Mesenchymal stem cell (in vitro differentiated cells and primary cell): ENCODE results near the gene GGPS1.
"Not testable (repeated sequence)": the region's sequence is repeated elsewhere in the genome, so short reads cannot be mapped to it uniquely, and the experiment has no call there.

ENCODE experiments used
- DNase-seq: peaks from one replicate; pipeline ENCODE4 v3.0.0-alpha.2; 2013
- H2AFZ ChIP-seq: one replicate; pipeline ENCODE4 v1.6.1; 2013; ENCODE audit warnings: low read depth, mild to moderate bottlenecking, control low read depth, inconsistent platforms, low read length, moderate library complexity
- H2AK5ac ChIP-seq: 2 replicates; pipeline ENCODE4 v1.6.1; 2013; ENCODE audit warnings: low read length, moderate library complexity, mild to moderate bottlenecking, inconsistent platforms; ENCODE audit not compliant: severe bottlenecking
- H2BK120ac ChIP-seq: one replicate; pipeline ENCODE4 v1.6.1; 2013; ENCODE audit warnings: low read depth, mild to moderate bottlenecking, inconsistent platforms, low read length, moderate library complexity
- H2BK12ac ChIP-seq, 2 experiments: one replicate each; pipeline ENCODE4 v1.6.1; 2013; ENCODE audit warnings: inconsistent platforms in 2 of 2, low read length in 2 of 2, mild to moderate bottlenecking in 2 of 2, moderate library complexity in 2 of 2, control low read depth in 1 of 2
- H2BK15ac ChIP-seq: one replicate; pipeline ENCODE4 v1.6.1; 2013; ENCODE audit warnings: mild to moderate bottlenecking, low read depth, inconsistent platforms; ENCODE audit not compliant: poor library complexity, severe bottlenecking
- H2BK5ac ChIP-seq: 2 replicates; pipeline ENCODE4 v1.6.1; 2013; ENCODE audit warnings: low read depth, mild to moderate bottlenecking, low read length, control low read depth, inconsistent platforms; ENCODE audit not compliant: poor library complexity, severe bottlenecking
- H3K14ac ChIP-seq, 2 experiments: one replicate each; pipeline ENCODE4 v1.6.1; 2013; ENCODE audit warnings: inconsistent platforms in 2 of 2, low read length in 2 of 2, control low read depth in 1 of 2, mild to moderate bottlenecking in 1 of 2, moderate library complexity in 1 of 2
- H3K18ac ChIP-seq, 2 experiments: one replicate each; pipeline ENCODE4 v1.6.1; 2013; ENCODE audit warnings: inconsistent platforms in 2 of 2, low read length in 2 of 2, control low read depth in 1 of 2, low read depth in 1 of 2, mild to moderate bottlenecking in 1 of 2
- H3K23ac ChIP-seq, 2 experiments: one replicate each; pipeline ENCODE4 v1.6.1; 2013; ENCODE audit warnings: inconsistent platforms in 2 of 2, low read length in 2 of 2, mild to moderate bottlenecking in 2 of 2, moderate library complexity in 2 of 2, control low read depth in 1 of 2
- H3K27ac ChIP-seq: 2 replicates; pipeline ENCODE4 v1.5.1; 2013; ENCODE audit warnings: mild to moderate bottlenecking, moderate library complexity, low read length, control low read depth, inconsistent platforms; ENCODE audit not compliant: poor library complexity, severe bottlenecking
- H3K27me3 ChIP-seq, 2 experiments: 2 replicates each; pipeline versions ENCODE4 v1.6.1 to v1.7.0; 2013; ENCODE audit warnings: low read length in 2 of 2, mild to moderate bottlenecking in 2 of 2, moderate library complexity in 2 of 2, control low read depth in 1 of 2, inconsistent platforms in 1 of 2; ENCODE audit not compliant: control insufficient read depth in 1 of 2, insufficient read depth in 1 of 2
- H3K36me3 ChIP-seq, 2 experiments: 2 replicates each; pipeline versions ENCODE4 v1.6.1 to v1.7.0; 2013; ENCODE audit warnings: low read length in 2 of 2, control low read depth in 1 of 2, inconsistent platforms in 1 of 2, low read depth in 1 of 2, mild to moderate bottlenecking in 1 of 2; ENCODE audit not compliant: insufficient read depth in 2 of 2, control insufficient read depth in 1 of 2
- H3K4ac ChIP-seq, 2 experiments: one replicate each; pipeline ENCODE4 v1.6.1; 2013; ENCODE audit warnings: inconsistent platforms in 2 of 2, low read length in 2 of 2, mild to moderate bottlenecking in 2 of 2, moderate library complexity in 2 of 2, control low read depth in 1 of 2, low read depth in 1 of 2
- H3K4me1 ChIP-seq: 2 replicates; pipeline ENCODE4 v1.6.1; 2013; ENCODE audit warnings: low read depth, low read length, control low read depth; ENCODE audit not compliant: control insufficient read depth, insufficient read depth
- H3K4me2 ChIP-seq: 2 replicates; pipeline ENCODE4 v1.6.1; 2013; ENCODE audit warnings: low read length, mild to moderate bottlenecking, inconsistent platforms; ENCODE audit not compliant: poor library complexity, severe bottlenecking
- H3K4me3 ChIP-seq, 2 experiments: 2 replicates each; pipeline versions ENCODE4 v1.5.1 to v1.7.0; 2013; ENCODE audit warnings: low read length in 2 of 2, mild to moderate bottlenecking in 2 of 2, control low read depth in 1 of 2, low read depth in 1 of 2; ENCODE audit not compliant: insufficient read depth in 1 of 2
- H3K79me1 ChIP-seq: replicated peaks from 2 replicates; pipeline ENCODE4 v1.6.1; 2013; ENCODE audit warnings: mild to moderate bottlenecking, control low read depth, low read length, inconsistent platforms; ENCODE audit not compliant: poor library complexity, severe bottlenecking
- H3K9ac ChIP-seq: 2 replicates; pipeline ENCODE4 v1.7.0; 2013; ENCODE audit warnings: mild to moderate bottlenecking, low read length, moderate library complexity
- H3K9me3 ChIP-seq: 2 replicates; pipeline ENCODE4 v1.7.0; 2013; ENCODE audit warnings: mild to moderate bottlenecking, low read length; ENCODE audit not compliant: control insufficient read depth
- H4K8ac ChIP-seq: one replicate; pipeline ENCODE4 v1.6.1; 2013; ENCODE audit warnings: inconsistent platforms, mild to moderate bottlenecking, low read length, moderate library complexity
- H4K91ac ChIP-seq: one replicate; pipeline ENCODE4 v1.6.1; 2013; ENCODE audit warnings: mild to moderate bottlenecking, low read length, inconsistent platforms
- WGBS: methylation state at CpG from one replicate; pipeline ENCODE4 v1.1.7; 2013; ENCODE audit warnings: mixed read lengths; 5-methylcytosine and 5-hydroxymethylcytosine counted together

Gene GGPS1

GRCh38 chr1:235283636-235284035 is 44.7 kb upstream of the GGPS1 start:
- not testable (repeated sequence) for H2BK15ac ChIP-seq, DNase-seq, H3K23ac ChIP-seq, H3K9ac ChIP-seq, H3K79me1 ChIP-seq, H3K4me2 ChIP-seq, H3K9me3 ChIP-seq, H2BK12ac ChIP-seq, H3K14ac ChIP-seq, H3K18ac ChIP-seq, H3K4me3 ChIP-seq, H4K8ac ChIP-seq, H2BK120ac ChIP-seq, H2AK5ac ChIP-seq, H4K91ac ChIP-seq, H2AFZ ChIP-seq, H2BK5ac ChIP-seq, H3K27ac ChIP-seq, H3K4ac ChIP-seq, H3K36me3 ChIP-seq, H3K27me3 ChIP-seq
- peaks cover 12% of the 10 kb centered on the region for H3K4me1 ChIP-seq
- 97% methylated on average over 13 of the region's 13 CpGs for WGBS

GRCh38 chr1:235284231-235284769 is 44.1 kb upstream of the GGPS1 start:
- no peak overlapping the region for H3K18ac ChIP-seq
- no peak overlapping the region for H2BK5ac ChIP-seq
- no peak overlapping the region for H2BK15ac ChIP-seq
- H3K27me3 ChIP-seq = no peaks in the 10 kb centered on the region
- H2BK120ac ChIP-seq = no peak overlapping the region
- H2BK12ac ChIP-seq = no peak overlapping the region
- H3K4me1 ChIP-seq = peaks cover 9% of the 10 kb centered on the region
- no peak overlapping the region for H4K91ac ChIP-seq
- H3K4me3 ChIP-seq = no peak overlapping the region
- no peak overlapping the region for H4K8ac ChIP-seq
- no peak overlapping the region for H3K9ac ChIP-seq
- peaks cover 3% of the 10 kb centered on the region for H3K79me1 ChIP-seq
- H3K4ac ChIP-seq = no peak overlapping the region
- H3K9me3 ChIP-seq = no peaks in the 10 kb centered on the region
- H3K14ac ChIP-seq = no peak overlapping the region
- no peak overlapping the region for H2AFZ ChIP-seq
- no peak overlapping the region for H3K23ac ChIP-seq
- 93% methylated on average over 4 of the region's 6 CpGs for WGBS
- no peak overlapping the region for H3K4me2 ChIP-seq
- peaks cover 0 to 3% of the 10 kb centered on the region in 2 experiments for H3K36me3 ChIP-seq
- no peak overlapping the region for H2AK5ac ChIP-seq
- no peak for DNase-seq
- H3K27ac ChIP-seq = no peak overlapping the region

GRCh38 chr1:235286667-235287066 is 41.7 kb upstream of the GGPS1 start:
- no peak overlapping the region for H3K9ac ChIP-seq
- no peak overlapping the region for H3K4me2 ChIP-seq
- H3K79me1 ChIP-seq = no peaks in the 10 kb centered on the region
- H4K91ac ChIP-seq = no peak overlapping the region
- H2BK12ac ChIP-seq = no peak overlapping the region
- H3K27me3 ChIP-seq = no peaks in the 10 kb centered on the region
- peaks cover 3% of the 10 kb centered on the region for H3K4me1 ChIP-seq
- H3K23ac ChIP-seq = no peak overlapping the region
- H2BK5ac ChIP-seq = no peak overlapping the region
- no peak overlapping the region for H4K8ac ChIP-seq
- H3K27ac ChIP-seq = no peak overlapping the region
- no peak overlapping the region for H2AFZ ChIP-seq
- no peak for DNase-seq
- H3K4ac ChIP-seq = no peak overlapping the region
- no peak overlapping the region for H2AK5ac ChIP-seq
- H3K9me3 ChIP-seq = no peaks in the 10 kb centered on the region
- H3K36me3 ChIP-seq = no peaks in the 10 kb centered on the region
- no peak overlapping the region for H2BK120ac ChIP-seq
- WGBS = 100% methylated on average over 1 of the region's 1 CpG
- H3K18ac ChIP-seq = no peak overlapping the region
- no peak overlapping the region for H3K14ac ChIP-seq
- no peak overlapping the region for H3K4me3 ChIP-seq
- no peak overlapping the region for H2BK15ac ChIP-seq

GRCh38 chr1:235287208-235287882 is 41.0 kb upstream of the GGPS1 start:
- Histone ChIP-seq H3K14ac (no peak overlapping the region), H2BK12ac (no peak overlapping the region), H3K4me1 (peaks cover 4% of the 10 kb centered on the region), H4K8ac (no peak overlapping the region), H4K91ac (no peak overlapping the region), H3K4me2 (no peak overlapping the region), H2AK5ac (no peak overlapping the region), H3K27ac (no peak overlapping the region), H2BK5ac (no peak overlapping the region), H3K9me3 (no peaks in the 10 kb centered on the region), H3K23ac (no peak overlapping the region), H3K79me1 (no peaks in the 10 kb centered on the region), H3K18ac (no peak overlapping the region), H3K27me3 (no peaks in the 10 kb centered on the region), H3K9ac (no peak overlapping the region), H2BK15ac (no peak overlapping the region), H3K4ac (no peak overlapping the region), H3K4me3 (no peak overlapping the region), H2BK120ac (no peak overlapping the region), H2AFZ (no peak overlapping the region), H3K36me3 (no peaks in the 10 kb centered on the region)
- 92% methylated on average over 2 of the region's 4 CpGs for WGBS
- no peak for DNase-seq
